ENCODE results near the gene EXOC2. TPM values are rescaled to one million over a fixed set of nuclear protein-coding genes. Genes with fewer than 3 reads are reported as not detected.

Gene EXOC2
- total RNA-seq, 2 donors from 2014 or later, result 17.2 to 24.1 TPM

DNA sequence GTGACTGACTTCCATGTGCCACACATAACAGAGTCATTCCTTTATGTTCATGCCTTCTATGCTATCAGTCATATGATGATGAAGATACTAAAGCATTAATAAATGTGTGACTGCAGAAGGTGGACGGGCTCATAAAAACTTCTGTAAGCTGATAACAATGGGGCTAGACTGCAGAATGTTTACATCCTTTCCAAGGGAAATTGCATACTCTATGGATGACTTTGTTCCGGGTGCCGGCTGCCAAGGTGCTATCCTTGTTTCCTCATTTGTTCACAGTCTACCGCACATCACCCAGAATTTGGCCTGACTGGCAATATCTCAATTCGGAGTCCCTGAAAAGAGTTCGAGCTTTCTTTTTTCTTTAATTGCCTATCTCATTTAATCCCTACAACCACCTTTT, 121.0 kb downstream of the EXOC2 start:
- TF ChIP-seq CTCF (IDR thresholded peaks at IDR 0.05), result no peak
- Histone ChIP-seq H3K9me3 (no peaks in the 10 kb centered on the region), H3K27ac (no peak overlapping the region), H3K4me1 (ENCODE audit: control insufficient read depth in 1 of 2, low read depth in 2 of 2) (no peaks in the 10 kb centered on the region), H3K4me3 (no peak overlapping the region), H3K36me3 (peaks cover 7% of the 10 kb centered on the region), H3K27me3 (replicated peaks; ENCODE audit: insufficient read depth) (no peaks in the 10 kb centered on the region)
- ATAC-seq (ENCODE audit: insufficient number of reproducible peaks, low FRiP score, low read depth) (no peak), DNase-seq (ENCODE audit: low spot score) (no peak)

GRCh38 chr6:570825-571224, 122.1 kb downstream of the EXOC2 start:
- Histone ChIP-seq H3K4me3 (no peak overlapping the region), H3K9me3 (no peaks in the 10 kb centered on the region), H3K4me1 (ENCODE audit: control insufficient read depth in 1 of 2, low read depth in 2 of 2) (no peaks in the 10 kb centered on the region), H3K36me3 (peaks cover 7% of the 10 kb centered on the region), H3K27ac (no peak overlapping the region), H3K27me3 (replicated peaks; ENCODE audit: insufficient read depth) (no peaks in the 10 kb centered on the region)
- no peak for DNase-seq (ENCODE audit: low spot score)
- ATAC-seq (ENCODE audit: insufficient number of reproducible peaks, low FRiP score, low read depth), result no peak
- TF ChIP-seq CTCF (IDR thresholded peaks at IDR 0.05), result no peak

GRCh38 chr6:568954-569523, 123.9 kb downstream of the EXOC2 start:
- no peak overlapping the region for H3K27ac ChIP-seq

DNA sequence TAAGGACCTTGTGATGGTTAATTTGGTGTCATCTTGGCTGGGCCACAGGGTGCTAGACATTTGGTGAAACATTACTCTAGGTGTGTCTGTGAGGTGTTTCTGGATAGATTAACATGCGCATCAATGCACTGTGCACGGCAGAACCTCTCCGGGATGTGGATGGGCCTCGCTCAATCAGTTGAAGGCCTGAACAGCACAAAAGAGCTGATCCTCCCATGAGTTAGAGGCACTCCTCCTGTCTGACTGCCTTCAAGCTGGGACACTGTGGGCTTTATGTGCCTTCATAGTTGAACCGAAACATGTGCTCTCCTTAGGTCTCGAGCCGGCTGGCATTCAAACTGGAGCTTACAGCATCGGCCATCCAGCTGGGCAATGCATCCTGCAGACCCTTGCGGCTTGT, 124.9 kb downstream of the EXOC2 start:
- no peak for TF ChIP-seq CTCF (IDR thresholded peaks at IDR 0.05)
- Histone ChIP-seq H3K36me3 (peaks cover 13% of the 10 kb centered on the region), H3K4me1 (ENCODE audit: control insufficient read depth in 1 of 2, low read depth in 2 of 2) (no peaks in the 10 kb centered on the region), H3K27me3 (replicated peaks; ENCODE audit: insufficient read depth) (no peaks in the 10 kb centered on the region), H3K27ac (no peak overlapping the region), H3K4me3 (no peak overlapping the region), H3K9me3 (no peaks in the 10 kb centered on the region)
- ATAC-seq (ENCODE audit: insufficient number of reproducible peaks, low FRiP score, low read depth), result no peak
- no peak for DNase-seq (ENCODE audit: low spot score)

More at GRCh38 chr6:568954-569523, 123.9 kb downstream of the EXOC2 start:
- H3K9me3 ChIP-seq, result no peaks in the 10 kb centered on the region
- no peak for ATAC-seq (ENCODE audit: insufficient number of reproducible peaks, low FRiP score, low read depth)
- peaks cover 9% of the 10 kb centered on the region for H3K36me3 ChIP-seq
- no peak overlapping the region for H3K4me3 ChIP-seq
- no peaks in the 10 kb centered on the region for H3K4me1 ChIP-seq (ENCODE audit: control insufficient read depth in 1 of 2, low read depth in 2 of 2)
- no peaks in the 10 kb centered on the region for H3K27me3 ChIP-seq (replicated peaks; ENCODE audit: insufficient read depth)
- TF ChIP-seq CTCF (IDR thresholded peaks at IDR 0.05), result no peak
- no peak for DNase-seq (ENCODE audit: low spot score)

DNA sequence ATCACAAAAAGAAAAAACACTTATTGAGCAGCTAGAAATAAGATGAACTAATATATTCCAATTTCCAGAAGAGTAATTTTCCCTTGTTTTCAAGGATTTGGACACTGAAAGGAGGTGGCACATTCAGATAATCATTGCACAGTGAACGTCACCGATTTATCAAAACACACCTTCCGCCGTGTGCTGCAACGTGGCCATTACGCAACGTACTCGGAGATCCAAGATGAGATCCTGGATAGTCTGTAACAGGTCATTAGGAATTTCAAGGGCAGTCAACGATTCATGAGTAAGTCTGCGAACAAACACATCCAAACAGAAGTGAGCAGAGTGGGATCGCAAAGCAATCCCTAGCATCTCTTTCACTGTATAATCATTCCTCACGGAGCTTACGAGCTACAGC, 129.1 kb downstream of the EXOC2 start:
- H3K4me1 ChIP-seq (ENCODE audit: control insufficient read depth in 1 of 2, low read depth in 2 of 2), result no peaks in the 10 kb centered on the region
- peaks cover 10% of the 10 kb centered on the region for H3K36me3 ChIP-seq
- no peak overlapping the region for H3K4me3 ChIP-seq
- H3K27ac ChIP-seq, result no peak overlapping the region
- no peaks in the 10 kb centered on the region for H3K27me3 ChIP-seq (replicated peaks; ENCODE audit: insufficient read depth)
- no peaks in the 10 kb centered on the region for H3K9me3 ChIP-seq
- no peak for TF ChIP-seq CTCF (IDR thresholded peaks at IDR 0.05)
- ATAC-seq (ENCODE audit: insufficient number of reproducible peaks, low FRiP score, low read depth), result no peak
- no peak for DNase-seq (ENCODE audit: low spot score)
